T-helper 1 cell treated with Interleukin-12 subunit alpha and Interleukin-12 subunit beta and Interleukin-4 antibody, amounts not matched to agents 30 ng/mL and 1 ng/mL, for 36 hours (primary cell): ENCODE data around the gene ZNF415. TPM values are rescaled to one million over a fixed set of nuclear protein-coding genes. Genes with fewer than 3 reads are reported as not detected.

Experiments used
- intact Hi-C: fragments of 100-400 bp; cut with micrococcal nuclease; formaldehyde crosslinking; loops from one replicate; pipeline ENCODE4 v1.15.1; 2024
- total RNA-seq: library from RNA; stranded (reverse); gene quantifications from 2 replicates; pipeline ENCODE4 v1.2.3, GENCODE V29; 2022

Gene ZNF415
- total RNA-seq, 1 donor from 2014 or later: 1.0 TPM

DNA sequence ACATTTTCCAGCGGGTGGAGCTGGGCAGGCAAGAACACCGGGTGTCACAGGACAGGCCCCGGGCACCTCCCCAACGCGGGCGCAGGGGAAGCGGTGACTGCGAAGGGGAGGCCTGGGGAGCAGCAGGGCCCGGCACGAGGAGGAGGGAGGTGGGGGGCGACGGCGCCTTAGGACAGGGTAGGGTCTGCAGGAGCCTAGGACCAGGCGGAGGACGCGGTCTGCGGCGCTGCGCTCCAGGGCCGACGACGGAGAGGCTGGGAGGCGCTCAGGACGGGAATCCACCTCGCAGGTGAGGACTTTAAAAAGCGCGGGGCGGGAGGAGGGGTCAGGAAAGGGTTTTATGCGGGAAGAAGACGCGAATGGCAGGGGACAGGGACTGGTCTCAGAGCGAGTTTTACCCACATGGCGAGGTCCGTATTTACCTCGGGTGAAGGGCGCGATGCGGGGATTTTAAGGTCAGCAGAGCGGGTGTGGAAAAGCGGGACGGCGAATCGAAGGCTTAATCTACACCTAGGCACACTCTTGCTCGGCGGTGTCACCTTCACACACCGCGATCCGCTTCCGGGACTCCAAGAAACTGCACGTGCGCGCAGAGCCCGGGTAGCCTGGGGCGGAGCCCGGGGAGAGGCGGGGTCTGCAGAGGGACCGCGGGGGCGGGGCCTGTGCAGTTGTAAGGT lies 74.7 kb downstream of the ZNF415 start:
- intact Hi-C loops: no loop called here

Other genes with a start within 250 kb of the ZNF415 start
- gene ZNF320, start 235.3 kb downstream of the ZNF415 start, total RNA-seq: 11.4 TPM in 2 replicates
- gene ZNF888, start 209.5 kb downstream of the ZNF415 start, total RNA-seq: 5.9 and 6.1 TPM in 2 replicates
- gene ZNF816, start 170.0 kb downstream of the ZNF415 start, total RNA-seq: 8.7 and 10.8 TPM in 2 replicates
- gene ERVV-1, start 119.0 kb downstream of the ZNF415 start, total RNA-seq: not detected in 2 replicates
- not detected in 2 replicates for gene ERVV-2, start 88.2 kb downstream of the ZNF415 start, total RNA-seq
- 31.0 and 34.4 TPM in 2 replicates for gene ZNF160, start 29.5 kb downstream of the ZNF415 start, total RNA-seq
- 4.3 and 7.1 TPM in 2 replicates for gene ZNF347, start 26.1 kb upstream of the ZNF415 start, total RNA-seq
- gene ZNF665, start 60.4 kb upstream of the ZNF415 start, total RNA-seq: 1.8 and 2.3 TPM in 2 replicates
- gene ZNF677, start 122.0 kb upstream of the ZNF415 start, total RNA-seq: 2.5 and 3.2 TPM in 2 replicates
- gene VN1R2, start 125.4 kb upstream of the ZNF415 start, total RNA-seq: not detected in 2 replicates
- gene VN1R4, start 134.8 kb upstream of the ZNF415 start, total RNA-seq: not detected in 2 replicates
- gene ZNF845, start 200.8 kb upstream of the ZNF415 start, total RNA-seq: 10.0 and 10.2 TPM in 2 replicates
- gene ZNF525, start 232.8 kb upstream of the ZNF415 start, total RNA-seq: 15.5 and 15.8 TPM in 2 replicates